Smooth muscle cell (in vitro differentiated cells): ENCODE measurements around the gene LRRC17. TPM values are rescaled to one million over a fixed set of nuclear protein-coding genes. Genes with fewer than 3 reads are reported as not detected.
A peak's percentile ranks its signal among the peaks of the same experiment; 100 is the strongest.
"Not testable (repeated sequence)": the region's sequence is repeated elsewhere in the genome, so short reads cannot be mapped to it uniquely, and the experiment has no call there.

Experiments
- DNase-seq: peaks from one replicate; lab custom pipeline; 2025; ENCODE audit not compliant: unreplicated experiment; lab: John Stamatoyannopoulos, UW
- H2AFZ ChIP-seq: fragments of 200-600 bp; sonication (generic); 2 replicates; pipeline ENCODE4 v1.6.0; 2016; ENCODE audit warnings: antibody characterized with exemption, low read depth, mild to moderate bottlenecking
- H3F3A ChIP-seq: fragments of 200-600 bp; sonication (generic); 2 replicates; pipeline ENCODE4 v1.6.0; 2017; ENCODE audit warnings: antibody characterized with exemption, low read depth
- H3K27ac ChIP-seq: fragments of 200-600 bp; sonication (generic); 2 replicates; pipeline ENCODE4 v1.5.1; 2016; ENCODE audit warnings: low read depth, mild to moderate bottlenecking
- H3K27me3 ChIP-seq: fragments of 200-600 bp; sonication (generic); 2 replicates; pipeline ENCODE4 v1.6.1; 2016; ENCODE audit warnings: low read depth, mild to moderate bottlenecking
- H3K36me3 ChIP-seq: fragments of 200-600 bp; sonication (generic); 2 replicates; pipeline ENCODE4 v1.5.1; 2016; ENCODE audit warnings: low read depth
- H3K4me1 ChIP-seq: fragments of 200-600 bp; sonication (generic); 2 replicates; pipeline ENCODE4 v1.5.1; 2016; ENCODE audit warnings: low read depth
- H3K4me2 ChIP-seq: fragments of 200-600 bp; sonication (generic); 2 replicates; pipeline ENCODE4 v1.6.0; 2016; ENCODE audit warnings: mild to moderate bottlenecking
- H3K4me3 ChIP-seq: fragments of 200-600 bp; sonication (generic); 2 replicates; pipeline ENCODE4 v1.5.1; 2016; ENCODE audit warnings: mild to moderate bottlenecking
- H3K79me2 ChIP-seq: fragments of 200-600 bp; sonication (generic); 2 replicates; pipeline ENCODE4 v1.6.0; 2016; ENCODE audit warnings: low read depth, mild to moderate bottlenecking
- H3K9ac ChIP-seq: fragments of 200-600 bp; sonication (generic); 2 replicates; pipeline ENCODE4 v1.6.0; 2016; ENCODE audit warnings: low read depth
- H3K9me3 ChIP-seq: fragments of 200-600 bp; sonication (generic); replicated peaks from 2 replicates; pipeline ENCODE4 v1.5.1; 2016; ENCODE audit warnings: low read depth
- H4K20me1 ChIP-seq: fragments of 200-600 bp; sonication (generic); 2 replicates; pipeline ENCODE4 v1.6.0; 2016; ENCODE audit warnings: low read depth
- WGBS: methylation state at CpG from one replicate; pipeline ENCODE4 v1.1.7; 2016; ENCODE audit warnings: low lambda C conversion rate; 5-methylcytosine and 5-hydroxymethylcytosine counted together
- polyA plus RNA-seq: library from polyadenylated mRNA; unstranded; fragments of >200 nt; fragmentation: Nextera tagmentation; extraction: Ambion mirVana; gene quantifications from 2 replicates; pipeline ENCODE4 v1.2.1, GENCODE V29; 2016
- total RNA-seq: library from RNA; depleted of rRNA; stranded (reverse); fragments of >200 nt; gene quantifications from 2 replicates; pipeline ENCODE4 v1.2.3, GENCODE V29; 2014
- TF ChIP-seq, protein P1 (sequence below): fragments of 200-600 bp; sonication (generic); IDR thresholded peaks from 2 replicates; pipeline ENCODE4 v1.5.1; 2017; ENCODE audit warnings: borderline replicate concordance, mild to moderate bottlenecking, antibody characterized with exemption; ENCODE audit not compliant: insufficient read depth, poor library complexity, severe bottlenecking

LRRC17 gene
- total and polyA plus RNA-seq, 2 experiments from 2014 or later: 6.2 to 23.0 TPM

DNA sequence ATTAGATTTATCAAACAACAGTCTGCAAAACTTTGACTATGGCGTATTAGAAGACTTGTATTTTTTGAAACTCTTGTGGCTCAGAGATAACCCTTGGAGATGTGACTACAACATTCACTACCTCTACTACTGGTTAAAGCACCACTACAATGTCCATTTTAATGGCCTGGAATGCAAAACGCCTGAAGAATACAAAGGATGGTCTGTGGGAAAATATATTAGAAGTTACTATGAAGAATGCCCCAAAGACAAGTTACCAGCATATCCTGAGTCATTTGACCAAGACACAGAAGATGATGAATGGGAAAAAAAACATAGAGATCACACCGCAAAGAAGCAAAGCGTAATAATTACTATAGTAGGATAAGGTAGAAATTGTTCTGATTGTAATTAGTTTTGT lies 31.4 kb downstream of the LRRC17 start:
- Histone ChIP-seq H3K4me3 (no peak overlapping the region), H3K36me3 (no peaks in the 10 kb centered on the region), H3K79me2 (no peaks in the 10 kb centered on the region), H3K4me1 (peaks cover 36% of the 10 kb centered on the region), H3K4me2 (no peak overlapping the region), H3K27me3 (no peaks in the 10 kb centered on the region), H3F3A (peaks cover 1% of the 10 kb centered on the region), H3K9ac (no peak overlapping the region), H2AFZ (no peak overlapping the region), H3K9me3 (no peaks in the 10 kb centered on the region), H3K27ac (peak overlapping the region; percentile 26), H4K20me1 (no peaks in the 10 kb centered on the region)
- 83% methylated on average over 4 of the region's 4 CpGs for WGBS
- TF ChIP-seq, protein P1, sequence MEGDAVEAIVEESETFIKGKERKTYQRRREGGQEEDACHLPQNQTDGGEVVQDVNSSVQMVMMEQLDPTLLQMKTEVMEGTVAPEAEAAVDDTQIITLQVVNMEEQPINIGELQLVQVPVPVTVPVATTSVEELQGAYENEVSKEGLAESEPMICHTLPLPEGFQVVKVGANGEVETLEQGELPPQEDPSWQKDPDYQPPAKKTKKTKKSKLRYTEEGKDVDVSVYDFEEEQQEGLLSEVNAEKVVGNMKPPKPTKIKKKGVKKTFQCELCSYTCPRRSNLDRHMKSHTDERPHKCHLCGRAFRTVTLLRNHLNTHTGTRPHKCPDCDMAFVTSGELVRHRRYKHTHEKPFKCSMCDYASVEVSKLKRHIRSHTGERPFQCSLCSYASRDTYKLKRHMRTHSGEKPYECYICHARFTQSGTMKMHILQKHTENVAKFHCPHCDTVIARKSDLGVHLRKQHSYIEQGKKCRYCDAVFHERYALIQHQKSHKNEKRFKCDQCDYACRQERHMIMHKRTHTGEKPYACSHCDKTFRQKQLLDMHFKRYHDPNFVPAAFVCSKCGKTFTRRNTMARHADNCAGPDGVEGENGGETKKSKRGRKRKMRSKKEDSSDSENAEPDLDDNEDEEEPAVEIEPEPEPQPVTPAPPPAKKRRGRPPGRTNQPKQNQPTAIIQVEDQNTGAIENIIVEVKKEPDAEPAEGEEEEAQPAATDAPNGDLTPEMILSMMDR: no peak
- no peak for DNase-seq

DNA sequence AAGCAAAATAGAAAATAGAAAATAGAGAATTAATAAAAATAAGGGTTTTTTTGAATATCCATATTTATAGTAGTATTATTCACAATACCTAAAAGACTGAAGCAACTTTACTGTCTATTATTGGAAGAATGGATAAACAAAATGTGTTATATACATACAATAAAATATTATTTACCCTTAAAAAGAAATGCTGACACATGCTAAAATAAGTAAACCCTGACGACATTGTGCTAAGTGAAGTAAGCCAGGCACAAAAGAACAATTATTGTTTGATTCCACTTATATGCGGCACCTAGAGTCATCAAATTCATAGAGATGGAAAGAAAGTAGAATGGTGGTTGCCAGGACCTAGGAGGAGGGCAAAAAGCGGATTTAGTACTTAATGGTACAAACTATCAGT lies 39.0 kb downstream of the LRRC17 start:
- Histone ChIP-seq H2AFZ (no peak overlapping the region), H3K4me2 (no peak overlapping the region), H3K4me3 (no peak overlapping the region), H4K20me1 (no peaks in the 10 kb centered on the region), H3K4me1 (no peaks in the 10 kb centered on the region), H3K27me3 (no peaks in the 10 kb centered on the region), H3K9ac (no peak overlapping the region), H3K36me3 (no peaks in the 10 kb centered on the region), H3K79me2 (no peaks in the 10 kb centered on the region), H3K27ac (no peak overlapping the region), H3K9me3 (no peaks in the 10 kb centered on the region), H3F3A (no peaks in the 10 kb centered on the region)
- 96% methylated on average over 3 of the region's 3 CpGs for WGBS
- no peak for DNase-seq
- TF ChIP-seq, protein P1: no peak

DNA sequence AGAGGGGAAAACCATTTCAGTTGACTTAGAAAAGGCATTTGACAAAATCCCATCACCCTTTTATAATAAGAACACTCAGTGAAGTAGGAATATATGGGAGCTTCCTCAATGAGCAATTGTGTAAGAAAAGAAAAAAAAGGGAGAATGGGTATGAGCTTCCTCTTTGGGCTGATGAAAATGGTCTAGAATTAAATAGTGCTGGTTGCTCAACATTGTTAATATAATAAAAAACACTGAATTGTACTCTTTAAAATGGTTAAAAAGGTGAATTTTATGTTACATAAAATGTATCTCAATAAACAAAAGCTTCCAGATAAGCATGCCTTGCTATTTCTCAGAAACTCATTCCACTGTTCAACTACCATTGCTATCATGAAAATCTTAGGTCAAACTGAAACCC lies 40.6 kb downstream of the LRRC17 start:
- Histone ChIP-seq H2AFZ (no peak overlapping the region), H3F3A (no peaks in the 10 kb centered on the region), H3K4me3 (no peak overlapping the region), H4K20me1 (no peaks in the 10 kb centered on the region), H3K36me3 (no peaks in the 10 kb centered on the region), H3K9ac (no peak overlapping the region), H3K27ac (no peak overlapping the region), H3K27me3 (no peaks in the 10 kb centered on the region), H3K4me1 (no peaks in the 10 kb centered on the region), H3K4me2 (no peak overlapping the region), H3K9me3 (no peaks in the 10 kb centered on the region), H3K79me2 (no peaks in the 10 kb centered on the region)
- DNase-seq: no peak
- TF ChIP-seq, protein P1: no peak

DNA sequence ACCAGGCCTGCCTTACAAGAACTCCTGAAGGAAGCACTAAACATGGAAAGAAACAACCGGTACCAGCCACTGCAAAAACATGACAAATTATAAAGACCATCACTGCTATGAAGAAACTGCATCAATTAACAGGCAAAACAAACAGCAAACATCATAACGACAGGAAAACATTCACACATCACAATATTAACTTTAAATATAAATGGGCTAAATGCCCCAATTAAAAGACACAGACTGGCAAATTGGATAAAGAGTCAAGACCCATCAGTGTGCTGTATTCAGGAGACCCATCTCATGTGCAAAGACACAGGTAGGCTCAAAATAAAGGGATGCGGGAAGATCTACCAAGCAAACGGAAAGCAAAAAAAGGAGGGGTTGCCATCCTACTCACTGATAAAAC lies 41.6 kb downstream of the LRRC17 start:
- not testable (repeated sequence) for H3K4me3 ChIP-seq, H3K27ac ChIP-seq, H3K4me1 ChIP-seq, H3K9me3 ChIP-seq, DNase-seq, H2AFZ ChIP-seq, H3K36me3 ChIP-seq, H3K9ac ChIP-seq, H4K20me1 ChIP-seq, H3K4me2 ChIP-seq, H3K27me3 ChIP-seq, H3K79me2 ChIP-seq, H3F3A ChIP-seq
- WGBS: 73% methylated on average over 4 of the region's 4 CpGs

DNA sequence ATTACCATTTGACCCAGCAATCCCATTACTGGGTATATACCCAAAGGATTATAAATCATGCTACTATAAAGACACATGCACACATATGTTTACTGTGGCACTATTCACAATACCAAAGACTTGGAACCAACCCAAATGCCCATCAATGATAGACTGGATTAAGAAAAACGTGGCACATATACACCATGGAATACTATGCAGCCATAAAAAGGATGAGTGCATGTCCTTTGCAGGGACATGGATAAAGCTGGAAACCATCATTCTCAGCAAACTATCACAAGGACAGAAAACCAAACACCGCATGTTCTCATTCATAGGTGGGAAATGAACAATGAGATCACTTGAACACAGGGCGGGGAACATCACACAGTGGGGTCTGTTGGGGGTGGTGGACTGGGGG lies 45.2 kb downstream of the LRRC17 start:
- not testable (repeated sequence) for H3K4me1 ChIP-seq, H2AFZ ChIP-seq, H3K4me3 ChIP-seq, DNase-seq, H3F3A ChIP-seq, H3K9me3 ChIP-seq, H3K36me3 ChIP-seq, H4K20me1 ChIP-seq, H3K27me3 ChIP-seq, H3K27ac ChIP-seq, H3K79me2 ChIP-seq, H3K9ac ChIP-seq, H3K4me2 ChIP-seq
- 98% methylated on average over 3 of the region's 3 CpGs for WGBS

DNA sequence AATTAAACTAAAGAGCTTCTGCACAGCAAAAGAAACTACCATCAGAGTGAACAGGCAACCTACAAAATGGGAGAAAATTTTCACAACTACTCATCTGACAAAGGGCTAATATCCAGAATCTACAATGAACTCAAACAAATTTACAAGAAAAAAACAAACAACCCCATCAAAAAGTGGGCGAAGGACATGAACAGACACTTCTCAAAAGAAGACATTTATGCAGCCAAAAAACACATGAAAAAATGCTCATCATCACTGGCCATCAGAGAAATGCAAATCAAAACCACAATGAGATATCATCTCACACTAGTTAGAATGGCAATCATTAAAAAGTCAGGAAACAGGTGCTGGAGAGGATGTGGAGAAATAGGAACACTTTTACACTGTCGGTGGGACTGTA lies 49.2 kb downstream of the LRRC17 start:
- H3K27me3 ChIP-seq, DNase-seq, H3K27ac ChIP-seq, H3K4me3 ChIP-seq, H3K4me2 ChIP-seq, H2AFZ ChIP-seq, H3K36me3 ChIP-seq, H3K4me1 ChIP-seq, H3K9ac ChIP-seq, H3F3A ChIP-seq, H3K9me3 ChIP-seq, H3K79me2 ChIP-seq, H4K20me1 ChIP-seq: not testable (repeated sequence)
- WGBS: 78% methylated on average over 2 of the region's 2 CpGs
